HG03139 (cell line): Measurements from ENCODE around the gene OR1J1.

Experiments used
- ATAC-seq: cut with Tn5 transposase; IDR thresholded peaks from one replicate; pipeline ENCODE4 v1.9.1; 2021; ENCODE audit not compliant: unreplicated experiment

The OR1J1 gene

GRCh38 chr9:122445155-122445749 lies 32.5 kb downstream of the OR1J1 start:
- ATAC-seq, result no peak

- no peak for ATAC-seq
These were observed 33.5 kb downstream of the OR1J1 start for GRCh38 chr9:122444041-122444733.

GRCh38 chr9:122442568-122442967 lies 35.2 kb downstream of the OR1J1 start:
- no peak for ATAC-seq
